SK-N-SH (cell line): ENCODE results near the gene RNGTT.

Experiments
- MAX ChIP-seq: IDR thresholded peaks from 2 replicates; pipeline ENCODE4 v1.4.0; 2012; ENCODE audit warnings: low read depth
- MEF2A ChIP-seq: IDR thresholded peaks from 2 replicates; pipeline ENCODE4 v1.4.0; 2012; ENCODE audit warnings: low read depth, borderline replicate concordance
- RAD21 ChIP-seq: IDR thresholded peaks from 2 replicates; pipeline ENCODE4 v1.6.1; 2012; ENCODE audit warnings: mild to moderate bottlenecking, low read length
- SMC3 ChIP-seq: IDR thresholded peaks from 2 replicates; pipeline ENCODE4 v1.6.1; 2012; ENCODE audit warnings: low read depth, low read length, improper control_type of control experiment
- TF ChIP-seq, protein P1 (sequence below): fragments of 200-600 bp; sonication (generic); IDR thresholded peaks from 2 replicates; pipeline ENCODE4 v1.6.1; 2017; ENCODE audit warnings: antibody characterized with exemption, mild to moderate bottlenecking, moderate library complexity

- TF ChIP-seq SMC3 (no peak), MAX (no peak), MEF2A (no peak), RAD21 (no peak)
- TF ChIP-seq, protein P1, sequence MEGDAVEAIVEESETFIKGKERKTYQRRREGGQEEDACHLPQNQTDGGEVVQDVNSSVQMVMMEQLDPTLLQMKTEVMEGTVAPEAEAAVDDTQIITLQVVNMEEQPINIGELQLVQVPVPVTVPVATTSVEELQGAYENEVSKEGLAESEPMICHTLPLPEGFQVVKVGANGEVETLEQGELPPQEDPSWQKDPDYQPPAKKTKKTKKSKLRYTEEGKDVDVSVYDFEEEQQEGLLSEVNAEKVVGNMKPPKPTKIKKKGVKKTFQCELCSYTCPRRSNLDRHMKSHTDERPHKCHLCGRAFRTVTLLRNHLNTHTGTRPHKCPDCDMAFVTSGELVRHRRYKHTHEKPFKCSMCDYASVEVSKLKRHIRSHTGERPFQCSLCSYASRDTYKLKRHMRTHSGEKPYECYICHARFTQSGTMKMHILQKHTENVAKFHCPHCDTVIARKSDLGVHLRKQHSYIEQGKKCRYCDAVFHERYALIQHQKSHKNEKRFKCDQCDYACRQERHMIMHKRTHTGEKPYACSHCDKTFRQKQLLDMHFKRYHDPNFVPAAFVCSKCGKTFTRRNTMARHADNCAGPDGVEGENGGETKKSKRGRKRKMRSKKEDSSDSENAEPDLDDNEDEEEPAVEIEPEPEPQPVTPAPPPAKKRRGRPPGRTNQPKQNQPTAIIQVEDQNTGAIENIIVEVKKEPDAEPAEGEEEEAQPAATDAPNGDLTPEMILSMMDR: no peak
These were observed 122.5 kb downstream of the RNGTT start for GRCh38 chr6:88840796-88841539.
